ENCODE results near the gene PPFIA1.
"Not testable (repeated sequence)": the region's sequence is repeated elsewhere in the genome, so short reads cannot be mapped to it uniquely, and the experiment has no call there.

PPFIA1 gene

DNA sequence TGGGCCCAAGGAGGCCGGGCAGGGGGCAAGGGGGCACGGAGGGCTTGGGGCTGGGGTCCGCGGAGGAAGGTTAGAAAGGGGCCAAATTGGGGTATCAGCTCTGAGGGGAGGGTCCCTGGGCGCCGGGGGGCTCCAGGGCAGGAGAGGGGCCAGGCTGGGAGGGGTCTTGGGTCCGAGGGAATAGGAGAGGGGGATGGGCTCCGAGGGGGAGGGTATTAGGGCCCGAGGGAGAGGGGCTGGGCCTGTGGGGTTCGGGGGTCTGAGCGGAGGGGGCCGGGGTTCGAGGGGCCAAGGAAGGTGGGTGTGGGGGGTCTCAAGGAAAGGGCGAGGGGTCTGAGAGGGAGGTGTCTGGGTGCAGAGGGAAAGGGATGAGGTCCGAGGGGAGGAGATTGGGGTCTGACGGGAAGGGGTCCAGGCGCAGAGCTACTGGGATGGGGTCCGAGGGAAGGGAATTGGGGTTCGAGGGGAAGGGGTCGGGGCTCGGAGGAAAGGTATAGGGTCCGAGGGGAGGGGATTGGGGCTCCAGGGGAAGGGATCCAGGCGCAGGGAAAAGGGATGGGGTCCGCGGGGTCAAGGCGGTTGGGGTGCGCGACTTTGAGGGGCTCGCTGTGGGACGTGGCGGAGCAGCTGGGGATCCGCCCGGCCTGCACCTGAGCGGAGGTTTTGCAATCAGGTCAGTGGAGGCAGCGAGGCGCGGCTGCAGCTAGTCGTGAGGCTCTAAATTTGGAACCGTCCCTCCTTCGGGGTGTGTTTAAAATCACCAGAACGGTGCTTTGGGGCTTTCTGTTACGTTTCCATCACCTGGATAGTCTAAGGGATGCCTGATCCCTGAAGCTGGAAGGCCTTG lies 128.6 kb downstream of the PPFIA1 start:
- no peak for DNase-seq

DNA sequence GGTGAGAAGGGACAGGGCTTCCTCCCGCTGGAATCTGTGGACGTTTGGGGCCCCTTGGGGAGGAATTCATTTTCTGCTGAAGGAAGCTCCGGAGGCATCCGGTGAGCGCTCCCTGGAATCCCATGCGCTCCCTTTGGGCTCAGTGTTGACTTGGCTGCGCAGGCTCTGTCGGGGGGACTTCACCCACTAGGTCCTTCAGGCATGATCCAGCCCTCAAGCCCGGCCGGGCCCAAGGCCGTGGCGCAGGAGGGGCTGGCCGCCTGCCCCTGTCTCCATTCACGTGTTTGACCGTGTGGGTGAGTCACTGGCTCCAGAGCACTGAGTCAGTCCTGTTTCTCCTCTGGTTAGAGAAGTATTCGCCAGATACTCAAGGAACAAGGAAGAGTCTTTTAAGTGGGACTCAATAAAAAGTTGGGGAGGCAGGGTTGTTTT lies 129.2 kb downstream of the PPFIA1 start:
- DNase-seq, result no peak

DNA sequence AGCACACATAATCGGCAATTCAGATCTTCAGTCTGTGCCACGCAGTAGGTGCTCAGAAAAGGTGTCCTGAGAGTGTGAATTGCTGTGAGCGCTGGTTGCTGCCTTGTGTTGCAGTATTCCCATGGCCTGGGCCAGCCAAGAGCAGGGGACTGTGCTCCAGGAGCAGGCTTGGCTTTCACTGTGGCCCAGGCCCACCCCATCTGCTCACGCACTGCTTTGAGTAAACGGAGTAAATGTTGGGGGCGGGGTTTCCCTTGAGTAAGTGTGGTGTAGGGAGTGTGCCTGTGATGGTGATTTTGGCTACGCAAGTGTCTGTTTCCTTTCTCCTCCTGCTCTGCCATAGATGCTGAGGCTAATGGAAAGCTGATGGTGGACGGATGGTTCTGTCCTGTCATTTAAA lies 130.2 kb downstream of the PPFIA1 start:
- DNase-seq, result no peak

DNA sequence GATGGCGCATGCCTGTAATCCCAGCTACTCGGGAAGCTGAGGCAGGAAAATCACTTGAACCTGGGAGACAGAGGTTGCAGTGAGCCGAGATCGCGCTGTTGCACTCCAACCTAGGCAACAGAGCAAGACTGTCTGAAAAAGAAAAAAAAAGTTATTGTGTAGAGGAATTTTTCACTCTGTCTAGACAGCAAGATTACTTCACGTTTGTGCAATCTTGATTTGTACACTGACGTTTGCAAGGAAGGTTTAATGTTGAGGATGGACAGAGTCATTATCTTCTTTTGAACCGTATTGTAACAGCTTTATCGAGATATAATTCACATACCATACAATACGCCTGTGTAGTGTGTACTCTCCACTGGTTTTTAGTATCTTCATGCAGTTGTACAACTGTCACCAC lies 131.5 kb downstream of the PPFIA1 start:
- no peak for DNase-seq

DNA sequence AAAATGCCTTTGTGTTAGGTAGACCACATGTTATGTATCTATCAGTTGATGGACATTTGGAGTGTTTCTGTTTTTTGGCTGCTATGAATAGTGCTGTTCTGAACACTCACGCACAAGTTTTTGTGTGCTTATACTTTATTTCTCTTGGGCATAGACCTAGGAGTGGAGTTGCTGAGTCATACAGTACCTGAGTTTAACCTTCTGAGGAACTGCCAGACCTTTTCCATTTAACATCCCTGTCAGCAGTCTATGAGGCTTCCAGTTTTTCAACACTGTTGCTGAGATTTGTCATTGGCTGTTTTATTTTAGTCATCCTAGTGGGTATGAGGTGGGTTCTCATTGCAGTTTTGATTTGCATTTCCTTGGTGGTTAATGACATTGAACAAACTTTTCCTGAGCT lies 132.2 kb downstream of the PPFIA1 start:
- DNase-seq, result no peak

DNA sequence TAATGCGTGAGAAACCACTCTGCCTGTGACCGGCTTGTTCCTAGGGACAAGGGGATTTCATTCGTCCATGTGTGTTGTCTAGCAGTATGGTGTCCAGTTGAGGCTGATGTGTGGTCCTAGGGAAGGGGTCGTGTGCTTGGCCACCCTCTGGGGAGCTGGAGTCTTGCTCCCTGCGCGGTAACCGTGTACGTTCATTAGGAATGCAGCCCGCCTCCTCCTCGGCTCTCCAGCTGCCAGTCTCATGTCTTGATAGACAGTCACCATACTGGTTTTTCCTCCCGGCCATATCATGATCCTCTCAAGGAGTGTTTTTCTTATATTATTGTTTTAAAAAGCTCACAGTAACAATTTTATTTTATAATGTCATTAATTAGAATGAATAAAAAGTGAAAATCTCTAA lies 133.8 kb downstream of the PPFIA1 start:
- DNase-seq, result no peak

DNA sequence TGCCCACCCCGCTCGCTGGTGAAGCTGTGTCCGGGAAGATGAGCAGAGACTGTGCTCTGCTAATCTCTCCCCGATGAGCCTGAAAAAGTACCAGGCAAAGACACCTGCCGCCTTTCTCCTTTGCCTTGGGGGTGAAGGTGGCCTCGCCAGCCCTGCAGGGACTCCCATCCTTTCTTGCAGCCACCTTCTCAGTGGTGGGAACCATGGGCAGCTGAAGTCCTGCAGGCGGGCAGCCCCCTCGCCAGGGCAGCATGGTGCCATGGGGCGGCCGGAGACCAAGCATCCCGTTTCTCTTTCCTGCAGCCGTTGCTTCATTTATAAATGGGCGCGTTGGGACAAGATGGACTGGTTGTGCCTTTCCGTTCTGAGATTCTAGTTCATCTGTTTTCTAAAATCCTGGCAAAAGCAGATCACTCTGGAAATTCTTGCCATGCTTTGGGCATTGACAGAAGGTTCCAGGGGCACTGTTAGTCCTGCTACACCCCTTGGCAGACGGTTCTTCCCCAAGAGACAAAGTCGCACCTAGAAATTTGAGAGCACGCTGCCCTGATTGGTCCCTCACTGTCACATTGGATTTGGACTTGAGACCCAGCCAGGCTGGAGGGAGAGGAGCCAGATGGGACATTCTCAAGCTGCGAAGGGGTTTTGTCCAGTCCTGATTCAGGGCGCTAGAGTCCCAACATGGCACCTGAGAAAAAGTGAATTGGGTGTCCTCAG lies 135.3 kb downstream of the PPFIA1 start:
- no peak for DNase-seq

DNA sequence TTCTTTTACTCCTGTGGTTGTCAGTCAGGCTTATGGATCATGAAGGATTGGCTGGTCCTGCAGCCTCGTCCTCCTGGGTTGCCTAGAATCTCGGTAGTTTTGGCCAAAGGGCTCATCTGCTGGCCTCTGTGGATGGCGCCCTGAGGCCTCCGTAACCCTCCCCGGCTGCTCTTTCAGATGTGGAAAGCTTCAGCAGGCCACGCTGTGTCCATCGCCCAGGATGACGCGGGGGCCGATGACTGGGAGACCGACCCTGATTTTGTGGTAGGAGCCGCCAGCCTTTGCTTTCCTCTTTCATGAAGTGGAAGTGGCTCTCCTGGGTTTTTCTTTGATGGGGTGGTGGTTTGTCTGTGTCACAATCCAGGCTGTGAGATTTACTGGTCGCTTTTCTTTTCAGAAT lies 136.6 kb downstream of the PPFIA1 start:
- DNase-seq, result no peak

DNA sequence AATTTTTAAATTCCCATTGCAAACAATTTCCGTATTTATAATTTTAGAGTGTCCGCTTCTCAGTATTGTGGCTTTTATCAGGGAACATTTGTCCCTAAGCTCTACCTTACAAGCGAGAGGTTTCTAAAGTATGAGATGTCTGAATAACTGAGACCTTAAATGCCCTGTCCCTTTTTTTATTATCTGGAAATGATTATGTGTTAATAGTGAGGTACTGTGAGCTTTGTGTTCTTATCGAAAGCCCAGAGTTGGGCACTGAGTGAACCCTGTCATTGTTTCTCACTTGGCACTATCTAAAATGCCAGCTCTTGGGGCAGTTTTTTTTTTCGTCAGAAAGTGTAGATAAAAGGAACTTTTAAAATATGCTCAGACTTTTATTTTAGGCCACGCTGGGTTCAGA lies 137.3 kb downstream of the PPFIA1 start:
- no peak for DNase-seq

DNA sequence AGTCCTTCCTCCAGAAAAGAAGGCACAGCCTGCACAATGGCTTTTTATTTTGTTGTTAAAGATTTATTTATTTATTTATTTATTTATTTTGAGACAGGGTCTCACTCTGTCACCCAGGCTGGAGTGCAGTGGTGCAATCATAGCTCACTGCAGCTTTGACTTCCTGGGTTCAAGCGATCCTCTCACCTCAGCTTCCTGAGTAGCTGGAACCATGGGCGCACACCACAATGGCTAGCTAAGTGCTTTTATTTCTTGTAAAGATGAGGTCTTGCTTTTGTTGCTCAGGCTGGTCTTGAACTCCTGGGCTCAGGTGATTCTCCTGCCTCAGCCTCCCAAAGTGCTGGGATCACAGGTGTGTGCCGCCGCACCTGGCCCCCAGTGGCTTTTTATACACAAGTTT lies 137.8 kb downstream of the PPFIA1 start:
- DNase-seq, result not testable (repeated sequence)

DNA sequence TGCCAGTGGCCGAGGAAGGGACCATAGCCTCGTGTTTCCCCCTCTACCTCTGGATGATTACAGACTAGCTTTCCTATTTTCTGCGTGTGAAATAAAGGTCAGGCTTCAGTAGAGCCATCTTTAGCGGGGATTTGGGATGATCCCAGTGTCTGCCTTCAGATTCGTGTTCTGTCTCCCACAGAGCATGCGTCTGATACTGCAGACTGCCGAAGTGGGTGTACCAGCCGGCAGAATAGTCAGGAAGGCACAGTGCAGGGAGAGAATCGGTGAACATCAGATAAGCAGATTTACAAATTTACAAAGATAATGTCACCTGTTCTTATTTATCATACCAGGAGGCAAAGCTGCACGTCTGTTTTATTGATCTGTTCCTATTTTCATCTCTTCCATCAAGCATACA lies 138.9 kb downstream of the PPFIA1 start:
- DNase-seq, result no peak

DNA sequence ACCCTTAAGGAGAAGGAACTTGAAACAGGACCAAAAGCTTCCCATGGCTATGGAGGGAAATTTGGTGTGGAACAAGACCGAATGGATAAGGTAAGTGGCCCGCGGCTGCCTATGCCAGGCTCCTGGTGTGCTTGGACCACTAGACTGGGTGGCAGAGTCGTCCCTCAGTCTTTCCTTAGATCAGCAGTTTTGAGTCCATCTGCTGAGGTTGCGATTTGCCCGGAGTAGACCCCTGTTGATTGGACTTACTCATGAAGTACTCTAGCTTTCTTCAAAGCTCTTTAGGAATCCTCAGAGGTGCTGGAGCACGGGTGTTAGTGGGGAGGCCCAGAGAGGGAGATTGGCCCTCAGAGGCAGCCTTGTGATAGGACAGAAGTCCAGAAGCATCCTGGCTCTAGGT lies 139.4 kb downstream of the PPFIA1 start:
- DNase-seq, result no peak

DNA sequence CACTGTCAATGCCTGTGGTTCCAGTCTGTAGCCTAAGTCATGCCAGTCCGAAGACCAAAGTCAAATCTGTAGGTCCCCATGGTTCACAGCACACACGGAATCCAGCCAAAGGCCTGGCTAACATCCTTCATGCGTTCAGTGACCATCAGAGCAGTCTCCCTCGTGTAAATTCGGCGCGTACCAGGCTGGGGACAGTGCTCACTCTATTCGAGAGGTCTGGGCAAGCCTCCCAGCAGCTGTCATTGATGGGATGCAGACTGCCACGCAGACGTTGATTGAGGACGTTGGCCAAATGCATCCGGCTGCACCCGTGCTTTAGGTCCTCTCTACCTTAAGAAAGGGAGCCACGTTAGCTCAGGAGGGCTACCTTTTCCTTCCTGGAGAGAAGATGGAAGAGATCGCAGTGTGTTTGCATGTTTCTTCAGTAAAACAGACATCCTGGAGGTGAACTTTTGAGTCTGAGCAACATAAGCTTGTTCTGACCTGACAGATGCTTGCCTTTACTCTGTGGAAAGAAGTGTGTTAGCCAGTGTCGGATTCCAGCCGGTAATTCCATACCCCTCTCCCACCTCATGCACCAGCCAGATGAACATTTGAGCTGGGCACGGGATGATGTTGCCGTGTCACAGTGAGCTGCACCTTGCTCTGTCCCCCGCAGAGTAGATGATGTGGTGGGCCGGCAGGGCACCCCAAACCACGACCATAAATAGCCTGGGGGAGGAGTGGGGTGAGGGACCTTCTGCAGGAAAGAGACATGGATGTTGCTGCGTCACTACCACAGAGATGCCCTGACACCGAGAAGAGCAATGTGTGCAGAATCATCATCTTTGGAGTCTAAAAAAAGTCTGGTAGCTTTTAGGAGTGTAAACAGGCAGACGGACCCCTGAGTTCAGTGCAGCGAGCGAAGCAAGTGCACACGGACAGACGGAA lies 140.1 kb downstream of the PPFIA1 start:
- no peak for DNase-seq

DNA sequence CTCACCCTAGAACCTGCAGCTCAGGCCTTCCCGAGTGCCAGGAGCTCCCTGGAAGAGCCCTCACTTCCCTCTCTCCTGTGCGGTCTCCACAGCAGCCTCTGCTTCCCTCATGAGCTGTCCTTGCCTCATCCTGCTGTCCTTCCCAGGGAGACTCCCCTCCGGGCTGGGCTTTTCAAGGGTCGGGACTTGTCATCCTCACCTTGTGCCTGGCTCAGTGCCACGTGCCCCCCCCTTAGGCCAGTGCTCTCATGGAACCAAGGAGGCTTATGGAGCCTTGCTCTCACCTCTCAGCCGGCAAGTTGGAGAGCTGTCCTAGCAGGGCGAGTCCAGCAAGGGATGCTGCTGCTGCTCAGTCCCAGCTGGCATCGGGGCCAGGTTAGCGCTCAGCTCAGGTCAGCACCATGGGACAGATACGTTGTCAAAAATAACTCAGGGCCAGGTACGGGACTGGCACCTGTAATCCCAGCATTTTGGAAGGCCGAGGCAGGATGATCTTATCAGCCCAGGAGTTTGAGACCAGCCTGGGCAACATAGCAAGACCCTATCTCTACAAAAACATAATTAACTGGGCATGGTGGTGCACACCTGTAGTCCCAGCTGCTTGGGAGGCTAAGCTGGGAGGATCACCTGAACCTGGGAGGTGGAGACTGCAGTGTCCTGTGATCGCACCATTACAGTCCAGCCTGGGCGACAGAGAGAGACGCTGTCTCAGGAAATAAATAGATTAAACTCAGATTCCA lies 141.4 kb downstream of the PPFIA1 start:
- no peak for DNase-seq

DNA sequence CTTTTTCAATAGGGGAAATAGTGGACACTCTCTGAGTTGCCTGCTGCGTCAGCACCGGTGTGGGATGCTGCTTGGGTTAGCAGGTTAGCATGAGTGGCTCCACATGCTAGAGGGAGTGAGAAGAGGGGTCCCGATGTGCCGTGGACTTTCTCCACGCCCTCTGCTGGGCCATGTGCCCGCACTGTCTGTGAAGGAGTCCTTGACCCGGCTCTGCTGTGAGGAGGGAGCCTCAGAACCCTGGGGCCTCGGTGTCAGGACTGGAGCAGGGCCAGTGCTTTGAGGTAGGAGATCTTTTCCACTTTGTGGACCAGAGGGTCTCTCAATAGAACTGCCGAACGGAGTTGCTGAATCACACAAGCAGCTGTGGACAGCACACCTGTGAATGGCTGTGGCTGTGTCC lies 142.7 kb downstream of the PPFIA1 start:
- no peak for DNase-seq

DNA sequence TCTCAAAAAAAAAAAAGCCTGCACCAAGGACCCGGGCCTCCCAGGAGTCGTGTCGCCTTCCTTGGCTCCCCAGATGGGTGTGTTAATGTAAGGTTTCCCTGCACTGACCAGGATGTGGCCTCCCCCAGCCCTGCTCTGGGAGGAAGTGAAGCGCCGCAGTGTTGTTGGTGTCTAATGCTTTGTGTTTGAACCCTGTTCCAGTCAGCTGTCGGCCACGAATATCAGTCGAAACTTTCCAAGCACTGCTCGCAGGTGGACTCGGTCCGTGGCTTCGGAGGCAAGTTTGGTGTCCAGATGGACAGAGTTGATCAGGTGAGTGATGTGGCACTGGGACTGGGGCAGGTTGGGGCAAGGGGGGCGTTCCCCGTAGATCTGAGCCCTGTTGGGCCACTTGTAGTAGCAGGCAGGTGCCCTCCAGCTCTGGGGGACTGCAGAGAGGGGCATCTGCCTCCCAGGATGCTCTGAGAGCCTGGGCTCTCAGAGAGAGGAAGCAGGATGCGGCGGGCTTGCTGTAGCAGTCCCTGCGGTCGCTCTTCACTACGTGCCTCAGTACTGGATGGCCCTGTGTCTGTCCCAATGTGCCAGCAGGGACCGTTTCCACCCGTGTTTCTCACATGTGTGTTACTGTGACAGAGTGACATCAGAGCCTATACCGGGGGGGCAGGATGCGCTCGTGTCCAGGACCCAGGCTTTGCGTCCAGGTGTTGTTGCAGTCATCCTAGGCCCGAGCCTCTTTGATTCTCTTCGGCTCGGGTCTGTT lies 144.0 kb downstream of the PPFIA1 start:
- no peak for DNase-seq

DNA sequence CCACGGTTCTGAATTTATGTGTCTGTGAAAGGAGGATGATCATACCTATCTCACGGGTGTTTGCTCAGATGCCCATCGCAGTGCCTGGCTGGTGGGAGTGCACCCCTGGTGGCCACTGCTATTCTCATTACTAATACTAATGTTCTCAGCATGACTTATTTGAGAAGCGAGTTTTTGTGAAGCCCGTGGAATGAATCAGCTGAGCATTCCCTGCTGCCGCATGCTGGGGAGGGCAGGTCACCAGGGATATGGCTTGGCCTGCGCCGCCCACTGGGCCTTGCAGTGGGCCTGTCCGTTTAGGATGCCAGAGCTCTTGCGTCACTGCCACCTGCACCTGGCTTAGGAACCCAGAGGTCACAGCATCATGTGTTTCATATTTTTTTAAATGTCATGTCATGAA lies 144.7 kb downstream of the PPFIA1 start:
- DNase-seq, result no peak

DNA sequence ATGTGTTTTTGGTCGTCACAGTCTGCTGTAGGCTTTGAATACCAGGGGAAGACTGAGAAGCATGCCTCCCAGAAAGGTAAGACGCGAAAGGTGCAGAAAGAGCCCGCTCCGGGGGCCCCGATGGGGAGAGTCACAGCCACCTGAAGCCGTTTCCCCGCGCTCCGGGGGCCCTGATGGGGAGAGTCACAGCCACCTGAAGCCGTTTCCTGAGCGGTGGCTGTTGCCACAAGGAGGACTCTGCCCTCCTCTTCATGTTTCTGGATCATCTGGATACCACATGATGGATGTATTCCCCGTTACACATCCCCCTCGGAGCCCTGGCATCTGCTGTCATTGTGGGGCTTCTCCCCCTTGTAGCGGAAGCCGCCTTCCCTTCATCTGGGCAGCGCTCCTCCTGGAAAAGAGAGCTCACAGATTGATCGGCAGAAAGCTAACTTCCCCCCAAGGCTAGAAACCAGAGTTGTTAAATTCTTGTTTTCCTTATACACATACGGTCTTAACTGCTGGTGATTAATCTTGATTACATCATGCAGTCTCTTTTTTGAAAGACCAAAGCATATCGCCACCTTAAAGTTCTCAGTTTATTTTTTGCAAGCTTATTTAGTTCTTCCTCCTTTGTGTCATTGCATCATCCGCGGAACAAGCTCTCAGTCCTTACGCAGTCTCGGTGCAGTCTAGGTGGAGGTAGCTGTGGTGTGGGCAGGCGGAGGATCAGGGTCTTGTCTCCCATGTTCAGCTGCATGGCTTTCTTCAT lies 145.3 kb downstream of the PPFIA1 start:
- no peak for DNase-seq

DNA sequence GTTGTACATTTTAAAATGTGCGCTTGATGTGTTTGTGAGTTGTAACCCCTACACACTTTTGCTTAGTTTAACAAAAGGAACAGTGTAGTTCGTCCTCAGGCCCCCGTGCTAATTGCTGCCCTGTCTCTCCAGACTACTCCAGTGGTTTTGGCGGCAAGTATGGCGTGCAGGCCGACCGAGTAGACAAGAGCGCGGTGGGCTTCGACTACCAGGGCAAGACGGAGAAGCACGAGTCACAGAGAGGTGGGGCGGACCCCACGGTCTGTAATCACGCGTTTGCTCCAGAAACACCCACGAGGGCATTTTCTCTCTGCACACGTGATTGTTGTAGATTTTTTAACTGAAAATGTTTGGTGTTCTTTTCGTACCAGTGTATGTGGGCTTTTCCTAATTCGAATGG lies 146.4 kb downstream of the PPFIA1 start:
- DNase-seq, result no peak

DNA sequence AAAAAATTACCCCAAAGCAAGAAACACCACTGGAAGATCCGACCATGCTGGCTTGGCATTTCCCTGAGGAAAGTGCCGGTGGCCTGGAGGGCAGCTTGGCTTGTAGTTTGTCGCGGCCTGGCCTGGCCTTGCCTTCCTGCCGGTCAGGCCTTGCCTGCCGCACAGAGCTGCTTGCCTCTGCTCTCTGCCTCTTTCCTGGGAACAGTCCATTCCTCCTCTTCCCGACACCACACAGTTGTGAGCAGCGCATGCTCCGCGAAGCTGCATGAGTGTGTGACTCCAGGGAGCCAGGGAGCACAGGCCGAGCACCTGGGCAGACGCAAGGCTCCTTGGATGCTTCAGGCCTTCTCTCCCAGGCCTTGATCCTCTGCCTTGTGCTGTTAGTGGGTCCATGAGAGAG lies 147.6 kb downstream of the PPFIA1 start:
- DNase-seq, result no peak

All from KG1 (cell line).